Effector memory CD8-positive, alpha-beta T cell (primary cell): Measurements from ENCODE around the gene DNAH11.
"Not testable (repeated sequence)": the region's sequence is repeated elsewhere in the genome, so short reads cannot be mapped to it uniquely, and the experiment has no call there.

Source experiments
- ATAC-seq: fragments of 150-1000 bp; cut with Tn5 transposase; replicated peaks from 2 replicates; pipeline ENCODE4 v1.10.0; 2021; ENCODE audit warnings: mild to moderate bottlenecking, moderate library complexity
- DNase-seq, 3 experiments: peaks; one replicate each; pipeline ENCODE4 v3.0.0; 2021
- H3K27ac Mint-ChIP-seq, 2 donors: one replicate each; pipeline ENCODE4 v1.8.0; 2022; ENCODE audit warnings: mild to moderate bottlenecking in 2 of 2, mixed read lengths in 2 of 2, moderate library complexity in 2 of 2
- H3K27me3 Mint-ChIP-seq, 2 donors: one replicate each; pipeline ENCODE4 v1.8.0; 2022; ENCODE audit warnings: mixed read lengths in 2 of 2
- H3K36me3 Mint-ChIP-seq: one replicate; pipeline ENCODE4 v1.8.0; 2022; ENCODE audit warnings: mild to moderate bottlenecking, moderate library complexity, mixed read lengths; ENCODE audit not compliant: insufficient read depth
- H3K4me1 Mint-ChIP-seq, 2 donors: one replicate each; pipeline ENCODE4 v1.8.0; 2022; ENCODE audit warnings: low read depth in 2 of 2, mixed read lengths in 2 of 2
- H3K4me3 Mint-ChIP-seq, 2 donors: one replicate each; pipeline ENCODE4 v1.8.0; 2022; ENCODE audit warnings: mild to moderate bottlenecking in 2 of 2, mixed read lengths in 2 of 2, moderate library complexity in 2 of 2
- H3K9me3 Mint-ChIP-seq, 2 donors: one replicate each; pipeline ENCODE4 v1.8.0; 2022; ENCODE audit warnings: mixed read lengths in 2 of 2
- total RNA-seq, 9 experiments: gene quantifications; one replicate each; lab custom pipeline; 2026; lab: John Stamatoyannopoulos, UW

The DNAH11 gene
- total RNA-seq, result 0 to 0.97 (median 0.13) reads per million in 9 experiments

- peaks cover 0 to 11% of the 10 kb centered on the region in 2 donors for H3K4me1 Mint-ChIP-seq
- H3K36me3 Mint-ChIP-seq, result no peaks in the 10 kb centered on the region
- peak within 1 kb of the TSS; percentile 56 to 61 for H3K4me3 Mint-ChIP-seq
- peaks cover 69 to 94% of the 10 kb centered on the region in 2 donors for H3K27me3 Mint-ChIP-seq
- DNase-seq (no peak), ATAC-seq (no peak)
- no peak within 1 kb of the TSS for H3K27ac Mint-ChIP-seq
- no peaks in the 10 kb centered on the region for H3K9me3 Mint-ChIP-seq
These were observed at the start of gene DNAH11 for GRCh38 chr7:21542891-21543527. TSS of gene DNAH11 (plus strand) at chr7:21543039. CDS start at chr7:21543246, 207 bp downstream.

- Mint-ChIP-seq H3K27ac (no peak overlapping the region), H3K9me3 (peaks cover 0 to 6% of the 10 kb centered on the region in 2 donors), H3K4me1 (peaks cover 4 to 12% of the 10 kb centered on the region in 2 donors), H3K27me3 (no peaks in the 10 kb centered on the region), H3K36me3 (peaks cover 7% of the 10 kb centered on the region), H3K4me3 (no peak overlapping the region)
- DNase-seq, result no peak
- ATAC-seq, result no peak
These were observed 47.1 kb upstream of the DNAH11 start for GRCh38 chr7:21495731-21496130.

GRCh38 chr7:21497072-21497471 is 45.8 kb upstream of the DNAH11 start:
- no peak overlapping the region for H3K4me3 Mint-ChIP-seq
- no peaks in the 10 kb centered on the region for H3K9me3 Mint-ChIP-seq
- peak overlapping the region in 1 of 2 donors; percentile 68 for H3K27ac Mint-ChIP-seq
- H3K27me3 Mint-ChIP-seq, result no peaks in the 10 kb centered on the region
- peaks cover 2 to 12% of the 10 kb centered on the region in 2 donors for H3K4me1 Mint-ChIP-seq
- DNase-seq, result no peak
- no peak for ATAC-seq
- H3K36me3 Mint-ChIP-seq, result no peaks in the 10 kb centered on the region

GRCh38 chr7:21500117-21500832 is 42.6 kb upstream of the DNAH11 start:
- no peak overlapping the region for H3K27ac Mint-ChIP-seq
- no peak overlapping the region for H3K4me3 Mint-ChIP-seq
- ATAC-seq (no peak), DNase-seq (no peak)
- H3K27me3 Mint-ChIP-seq, result no peaks in the 10 kb centered on the region
- no peaks in the 10 kb centered on the region for H3K36me3 Mint-ChIP-seq
- no peaks in the 10 kb centered on the region for H3K9me3 Mint-ChIP-seq
- peaks cover 2 to 20% of the 10 kb centered on the region in 2 donors for H3K4me1 Mint-ChIP-seq

GRCh38 chr7:21504021-21504420 is 38.8 kb upstream of the DNAH11 start:
- H3K36me3 Mint-ChIP-seq, result peaks cover 2% of the 10 kb centered on the region
- peaks cover 6 to 12% of the 10 kb centered on the region in 2 donors for H3K9me3 Mint-ChIP-seq
- H3K4me3 Mint-ChIP-seq, result no peak overlapping the region
- no peak for ATAC-seq
- H3K4me1 Mint-ChIP-seq, result peaks cover 9 to 31% of the 10 kb centered on the region in 2 donors
- H3K27me3 Mint-ChIP-seq, result no peaks in the 10 kb centered on the region
- DNase-seq, result no peak
- peak overlapping the region in 1 of 2 donors; percentile 68 for H3K27ac Mint-ChIP-seq

- peak; percentile 35 for ATAC-seq
- Mint-ChIP-seq H3K9me3 (peaks cover 6 to 12% of the 10 kb centered on the region in 2 donors), H3K4me1 (peaks cover 6 to 23% of the 10 kb centered on the region in 2 donors), H3K36me3 (peaks cover 36% of the 10 kb centered on the region), H3K27me3 (no peaks in the 10 kb centered on the region), H3K4me3 (no peak overlapping the region), H3K27ac (peak overlapping the region in 1 of 2 donors; percentile 35)
- DNase-seq, result peak; percentile 19 to 32 (median 20)
These were observed 35.1 kb upstream of the DNAH11 start for GRCh38 chr7:21507627-21508343.

- Mint-ChIP-seq H3K4me3 (no peak overlapping the region), H3K4me1 (peaks cover 6 to 21% of the 10 kb centered on the region in 2 donors), H3K27ac (no peak overlapping the region), H3K36me3 (peaks cover 39% of the 10 kb centered on the region), H3K27me3 (no peaks in the 10 kb centered on the region), H3K9me3 (peaks cover 6 to 12% of the 10 kb centered on the region in 2 donors)
- DNase-seq (no peak), ATAC-seq (no peak)
These were observed 34.3 kb upstream of the DNAH11 start for GRCh38 chr7:21508538-21508937.

GRCh38 chr7:21514062-21514461 is 28.8 kb upstream of the DNAH11 start:
- H3K9me3 Mint-ChIP-seq, result no peaks in the 10 kb centered on the region
- no peaks in the 10 kb centered on the region for H3K27me3 Mint-ChIP-seq
- ATAC-seq, result no peak
- H3K4me3 Mint-ChIP-seq, result no peak overlapping the region
- no peaks in the 10 kb centered on the region for H3K4me1 Mint-ChIP-seq
- no peak overlapping the region for H3K27ac Mint-ChIP-seq
- H3K36me3 Mint-ChIP-seq, result peaks cover 37% of the 10 kb centered on the region
- DNase-seq, result no peak

- no peaks in the 10 kb centered on the region for H3K27me3 Mint-ChIP-seq
- ATAC-seq, result no peak
- H3K9me3 Mint-ChIP-seq, result no peaks in the 10 kb centered on the region
- no peak overlapping the region for H3K4me3 Mint-ChIP-seq
- no peaks in the 10 kb centered on the region for H3K36me3 Mint-ChIP-seq
- DNase-seq, result no peak
- H3K27ac Mint-ChIP-seq, result no peak overlapping the region
- peaks cover 0 to 2% of the 10 kb centered on the region in 2 donors for H3K4me1 Mint-ChIP-seq
These were observed 18.2 kb upstream of the DNAH11 start for GRCh38 chr7:21524680-21525079.

GRCh38 chr7:21526007-21526406 is 16.8 kb upstream of the DNAH11 start:
- H3K9me3 Mint-ChIP-seq, result no peaks in the 10 kb centered on the region
- H3K27me3 Mint-ChIP-seq, result no peaks in the 10 kb centered on the region
- no peak overlapping the region for H3K4me3 Mint-ChIP-seq
- DNase-seq (peak in 1 of 3 experiments; percentile 13), ATAC-seq (no peak)
- H3K4me1 Mint-ChIP-seq, result peaks cover 0 to 2% of the 10 kb centered on the region in 2 donors
- no peaks in the 10 kb centered on the region for H3K36me3 Mint-ChIP-seq
- H3K27ac Mint-ChIP-seq, result no peak overlapping the region

GRCh38 chr7:21526448-21526847 is 16.4 kb upstream of the DNAH11 start:
- Mint-ChIP-seq H3K27ac (no peak overlapping the region), H3K36me3 (no peaks in the 10 kb centered on the region), H3K4me1 (peaks cover 0 to 2% of the 10 kb centered on the region in 2 donors), H3K9me3 (no peaks in the 10 kb centered on the region), H3K4me3 (no peak overlapping the region), H3K27me3 (no peaks in the 10 kb centered on the region)
- ATAC-seq, result no peak
- no peak for DNase-seq

- H3K4me3 Mint-ChIP-seq, H3K36me3 Mint-ChIP-seq, ATAC-seq, H3K27ac Mint-ChIP-seq, H3K9me3 Mint-ChIP-seq, H3K4me1 Mint-ChIP-seq, DNase-seq: not testable (repeated sequence)
- peaks cover 11 to 21% of the 10 kb centered on the region in 2 donors for H3K27me3 Mint-ChIP-seq
These were observed 10.4 kb upstream of the DNAH11 start for GRCh38 chr7:21532485-21532884.

GRCh38 chr7:21533646-21534045 is 9.2 kb upstream of the DNAH11 start:
- not testable (repeated sequence) for ATAC-seq, H3K36me3 Mint-ChIP-seq, H3K9me3 Mint-ChIP-seq, H3K4me1 Mint-ChIP-seq, H3K4me3 Mint-ChIP-seq, DNase-seq, H3K27ac Mint-ChIP-seq
- peaks cover 23 to 32% of the 10 kb centered on the region in 2 donors for H3K27me3 Mint-ChIP-seq
